HG03575 (cell line): ENCODE data around the gene CPXM2.

ENCODE experiments used
- ATAC-seq: cut with Tn5 transposase; IDR thresholded peaks from one replicate; pipeline ENCODE4 v1.9.1; 2021; ENCODE audit not compliant: unreplicated experiment, insufficient number of reproducible peaks, low FRiP score; ENCODE audit errors: extremely low read depth

CPXM2 gene

GRCh38 chr10:123891144-123892071 is at the start of gene CPXM2:
TSS of gene CPXM2 (minus strand) at chr10:123891807. CDS start at chr10:123891659, 148 bp downstream.
- ATAC-seq, result no peak

GRCh38 chr10:123939591-123939990 is 48.0 kb upstream of the CPXM2 start:
- ATAC-seq, result no peak

DNA sequence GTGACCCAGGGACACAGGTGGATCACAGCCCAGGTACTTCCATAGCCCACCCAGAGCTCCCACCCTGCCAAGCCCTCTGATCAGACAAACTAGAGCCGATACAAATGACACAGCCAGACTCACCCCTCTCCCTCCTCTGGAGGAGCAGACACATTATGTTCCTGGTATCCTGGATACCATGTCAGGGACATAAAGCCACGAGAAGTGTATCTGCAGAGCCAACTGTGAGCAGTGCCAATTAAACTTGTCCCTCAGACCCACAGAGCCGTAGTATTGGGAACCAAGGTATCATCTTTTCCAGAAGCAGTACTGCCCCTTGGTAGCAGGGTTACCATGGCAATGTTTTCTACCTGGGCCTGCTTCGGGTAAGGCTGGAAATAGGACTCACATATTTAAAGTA is 47.3 kb upstream of the CPXM2 start:
- ATAC-seq, result no peak

GRCh38 chr10:123936426-123936825 is 44.8 kb upstream of the CPXM2 start:
- ATAC-seq, result no peak

DNA sequence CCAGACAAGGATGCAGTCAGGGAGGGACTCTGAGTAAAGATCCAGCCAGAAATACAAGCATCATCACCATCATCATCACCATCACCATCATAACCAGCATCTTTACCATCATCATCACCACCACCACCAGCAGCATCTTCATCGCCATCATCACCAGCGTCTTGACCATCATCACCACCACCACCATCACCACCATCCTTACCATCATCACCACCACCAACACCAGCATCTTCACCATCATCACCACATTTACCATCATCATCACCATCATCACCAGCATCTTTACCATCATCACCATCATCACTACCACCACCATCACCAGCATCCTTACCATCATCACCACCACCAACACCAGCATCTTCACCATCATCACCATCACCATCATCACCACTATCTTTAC is 44.1 kb upstream of the CPXM2 start:
- no peak for ATAC-seq

DNA sequence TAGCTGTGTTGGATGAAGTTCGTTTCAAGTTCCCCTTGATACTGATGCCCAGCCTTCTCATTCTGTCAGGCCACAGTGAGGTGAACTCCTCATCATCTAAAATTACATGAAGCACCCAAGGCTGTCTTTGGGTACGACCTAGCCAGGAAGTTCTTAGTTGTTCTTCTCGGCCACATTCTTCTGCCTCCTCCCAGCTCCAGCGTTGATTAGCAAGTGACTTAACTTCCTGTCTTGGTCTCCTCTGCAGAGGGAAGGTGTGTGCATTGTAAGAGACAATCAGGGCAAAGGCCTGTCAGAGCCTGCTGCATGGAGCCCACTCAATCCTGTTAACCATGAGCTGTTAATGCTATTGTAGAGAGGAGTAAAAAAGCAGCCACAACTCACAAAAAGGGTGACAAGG is 43.2 kb upstream of the CPXM2 start:
- no peak for ATAC-seq

DNA sequence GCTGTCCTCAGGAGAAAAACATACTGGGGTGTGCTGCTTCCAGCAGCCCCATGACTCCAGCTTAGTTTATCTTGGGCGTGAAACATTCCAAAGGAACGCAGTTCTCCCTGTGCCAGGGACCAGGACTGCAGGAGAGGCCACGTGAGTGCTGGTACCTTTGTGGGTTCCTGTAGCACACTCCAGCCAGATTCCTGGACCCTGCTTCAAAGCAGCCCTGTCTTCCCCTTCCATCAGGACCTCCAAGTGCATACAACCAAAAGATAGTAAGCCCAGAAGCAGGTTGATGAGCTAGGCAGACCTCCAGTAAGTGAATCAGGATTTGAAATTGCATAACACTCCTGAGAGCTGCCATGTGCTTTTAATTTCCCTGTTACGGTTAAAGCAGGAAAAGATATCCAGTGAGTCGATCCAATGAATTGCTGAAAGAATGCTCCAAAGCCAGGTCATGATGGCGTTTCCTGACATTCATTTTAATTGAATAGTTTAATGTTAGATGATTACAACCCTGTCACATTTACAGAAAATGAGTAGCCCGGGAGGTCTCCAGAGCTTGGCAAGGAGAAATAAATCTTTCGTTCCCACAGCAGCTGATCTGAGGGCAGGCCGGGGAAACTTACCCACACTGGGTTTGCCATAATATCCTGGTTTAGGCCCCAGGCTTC is 38.9 kb upstream of the CPXM2 start:
- no peak for ATAC-seq

DNA sequence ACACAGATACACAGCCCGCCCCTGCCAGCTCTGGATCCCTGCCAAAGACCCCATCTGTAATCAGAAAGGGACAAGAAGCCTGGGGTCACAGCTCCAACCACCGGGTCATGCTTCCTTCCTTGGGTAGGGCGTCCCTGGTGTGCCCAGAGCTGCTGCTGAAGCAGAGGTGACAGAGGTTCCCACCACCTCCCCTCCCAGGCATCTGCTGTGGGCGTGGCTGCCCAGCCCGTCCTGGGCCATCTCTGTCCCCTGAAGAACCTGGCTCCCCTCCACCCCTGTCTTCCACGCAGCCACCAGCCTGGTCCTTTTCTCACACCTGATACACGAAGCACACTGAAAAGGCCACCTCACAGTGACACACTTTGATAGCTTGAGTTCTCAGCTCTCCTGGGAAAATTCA is 38.2 kb upstream of the CPXM2 start:
- ATAC-seq, result no peak

DNA sequence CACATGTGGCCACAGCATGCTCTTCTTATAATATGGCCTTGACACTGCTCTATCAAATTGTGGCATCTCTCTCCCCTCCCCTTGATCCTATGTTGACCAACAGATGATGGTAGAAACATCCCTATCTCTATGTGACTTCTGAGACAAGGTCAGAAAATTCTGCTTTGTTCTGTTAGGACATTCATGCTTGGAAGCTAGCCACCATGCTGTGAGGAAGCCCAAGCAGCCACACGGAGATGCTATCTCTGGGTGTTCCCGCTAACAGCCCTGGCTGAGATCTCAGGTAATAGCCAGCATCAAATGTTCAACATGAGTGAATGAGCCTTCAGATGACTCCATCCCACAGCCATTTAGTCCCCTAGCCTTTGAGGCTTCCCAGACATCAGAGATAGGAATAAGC is 36.8 kb upstream of the CPXM2 start:
- ATAC-seq, result no peak

DNA sequence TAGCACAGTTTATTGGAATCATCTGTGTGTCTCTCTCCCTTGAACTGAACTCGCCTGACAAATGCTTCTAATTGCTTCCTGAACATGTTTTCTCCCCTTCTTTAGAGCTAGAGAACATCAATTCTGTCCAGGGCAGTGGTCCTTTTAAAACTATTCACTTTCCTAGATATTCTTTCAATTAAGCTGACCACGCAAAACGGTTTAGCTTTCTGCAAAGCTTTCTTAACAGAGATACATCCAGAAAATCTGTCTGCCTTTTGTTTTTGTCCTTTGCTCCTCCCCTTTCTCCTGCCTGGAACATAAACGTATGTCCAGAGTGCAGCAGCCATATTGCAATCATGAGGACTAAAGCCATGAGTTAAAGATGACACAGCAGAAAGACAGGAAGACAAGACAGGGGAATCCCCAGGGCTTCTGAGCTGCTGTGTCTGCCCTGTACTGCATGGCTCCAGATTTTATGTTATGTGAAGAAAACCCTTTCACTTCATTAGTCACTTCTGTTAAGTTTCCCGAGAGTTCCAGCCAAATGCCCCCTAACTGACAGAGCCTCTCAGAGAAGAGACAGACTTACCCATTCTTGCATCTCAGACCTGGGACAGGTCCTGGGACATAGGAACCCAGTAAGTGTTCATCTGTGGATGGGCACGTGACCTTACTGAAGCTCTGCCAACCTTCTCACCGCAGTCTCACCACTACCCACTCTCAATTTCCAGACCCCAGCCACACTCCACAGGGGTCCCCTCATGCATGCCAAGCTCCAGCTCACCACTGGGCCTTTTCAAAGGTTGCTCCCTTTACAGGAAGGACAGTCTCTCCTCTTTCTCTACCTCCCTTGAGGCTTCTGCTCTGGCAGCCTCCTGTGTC is 35.0 kb upstream of the CPXM2 start:
- ATAC-seq, result no peak

DNA sequence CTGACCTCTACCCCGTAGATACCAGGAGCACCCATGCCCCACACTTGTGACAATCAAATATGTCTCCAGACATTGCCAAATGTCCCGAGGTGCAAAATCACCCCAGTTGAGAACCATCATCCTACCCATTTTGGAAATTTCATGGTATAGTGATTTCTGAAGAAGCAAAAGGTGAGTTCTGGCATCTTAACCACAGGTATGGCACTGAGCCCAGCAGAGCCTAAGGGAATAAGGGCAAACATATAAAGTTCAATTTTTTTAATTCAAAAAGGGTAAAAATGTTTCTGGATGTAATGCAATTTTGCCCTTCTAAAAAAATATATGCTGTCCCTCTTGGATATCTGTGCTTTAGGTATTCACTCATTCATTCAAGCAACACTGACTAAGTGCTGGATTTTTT is 30.5 kb upstream of the CPXM2 start:
- no peak for ATAC-seq

GRCh38 chr10:123916775-123917174 is 25.2 kb upstream of the CPXM2 start:
- no peak for ATAC-seq

DNA sequence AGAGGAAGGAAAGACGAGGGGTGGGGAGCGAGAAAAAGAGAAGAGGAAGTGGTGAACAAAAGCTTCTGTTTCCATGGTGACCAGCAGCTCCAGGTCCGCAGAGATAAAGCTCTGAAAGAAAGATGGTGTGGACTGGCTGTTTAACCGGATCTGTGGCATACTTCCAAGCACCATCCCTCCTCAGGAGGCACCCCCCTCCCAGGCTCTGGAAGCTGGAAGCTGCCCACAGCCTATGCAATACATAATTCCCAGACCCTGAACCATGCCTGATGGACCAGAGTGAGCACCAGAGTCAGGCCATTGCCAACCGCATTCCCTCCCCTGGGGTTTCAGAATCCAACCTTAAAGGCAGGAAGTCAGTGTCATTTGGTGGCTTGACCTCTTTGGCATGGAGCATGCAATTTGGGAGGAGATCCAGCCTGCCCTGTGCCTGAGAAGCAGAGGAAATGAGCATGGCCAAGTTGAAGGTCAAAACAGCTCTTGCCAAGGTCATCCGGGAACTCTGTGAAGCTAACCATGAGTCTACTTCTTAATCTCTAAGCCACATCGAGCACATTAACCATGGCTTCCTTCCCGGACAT is 22.2 kb upstream of the CPXM2 start:
- no peak for ATAC-seq

DNA sequence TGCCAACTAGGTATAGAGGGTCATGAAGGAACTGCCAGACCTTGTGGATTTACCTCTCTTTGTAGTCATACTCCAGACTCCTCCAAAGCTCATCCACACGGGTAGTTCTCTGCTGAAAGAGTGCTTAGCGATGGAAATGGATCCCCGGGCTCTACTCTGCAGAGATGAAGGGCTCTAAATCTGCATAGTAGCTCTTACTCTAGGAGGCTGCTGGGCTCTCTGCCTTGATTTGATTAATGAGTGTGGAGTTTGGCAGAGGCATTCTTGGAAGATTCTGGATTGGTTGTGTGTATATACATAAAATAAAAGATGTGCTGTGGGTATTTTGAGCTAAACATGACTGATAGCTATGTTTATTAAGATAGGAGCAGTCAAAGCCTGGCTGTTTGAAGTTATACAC is 21.3 kb upstream of the CPXM2 start:
- ATAC-seq, result no peak

DNA sequence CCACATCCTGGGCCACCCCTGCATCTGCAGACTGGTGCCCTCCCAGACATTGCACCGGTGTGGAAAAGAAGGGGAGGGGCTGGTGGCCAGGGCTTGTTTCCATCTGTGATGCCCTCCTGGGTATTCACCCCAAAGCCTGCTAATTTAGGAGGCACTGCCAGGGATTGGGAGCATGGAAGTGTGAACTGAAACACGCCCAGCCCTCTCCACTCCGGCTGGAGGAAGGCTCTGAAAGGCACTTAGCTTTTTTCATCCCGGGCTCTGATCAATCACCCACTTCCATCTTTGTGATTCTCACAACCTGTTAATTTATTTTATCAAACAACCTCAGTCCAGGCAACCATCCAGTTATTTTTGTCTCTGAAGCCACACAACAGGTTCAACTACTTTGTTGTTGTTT is 20.9 kb upstream of the CPXM2 start:
- no peak for ATAC-seq

DNA sequence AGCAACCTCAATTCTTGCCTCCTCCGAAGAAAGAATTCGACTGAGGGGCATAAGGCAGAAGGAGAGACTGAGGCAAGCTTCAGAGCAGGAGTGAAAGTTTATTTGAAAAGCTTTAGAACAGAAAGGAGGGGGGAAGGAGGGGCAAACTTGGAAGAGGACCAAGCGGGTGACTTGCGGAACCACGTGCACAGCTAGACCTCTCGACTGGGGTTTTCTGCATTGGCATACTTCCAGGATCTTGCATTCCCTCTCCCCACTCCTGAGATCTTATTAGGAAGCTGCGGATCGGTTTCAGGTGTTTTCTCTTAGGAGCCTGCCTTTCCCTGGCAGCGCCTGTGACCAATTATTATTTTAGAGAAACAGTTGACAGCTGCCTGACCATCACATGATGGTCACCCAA is 20.3 kb upstream of the CPXM2 start:
- no peak for ATAC-seq

DNA sequence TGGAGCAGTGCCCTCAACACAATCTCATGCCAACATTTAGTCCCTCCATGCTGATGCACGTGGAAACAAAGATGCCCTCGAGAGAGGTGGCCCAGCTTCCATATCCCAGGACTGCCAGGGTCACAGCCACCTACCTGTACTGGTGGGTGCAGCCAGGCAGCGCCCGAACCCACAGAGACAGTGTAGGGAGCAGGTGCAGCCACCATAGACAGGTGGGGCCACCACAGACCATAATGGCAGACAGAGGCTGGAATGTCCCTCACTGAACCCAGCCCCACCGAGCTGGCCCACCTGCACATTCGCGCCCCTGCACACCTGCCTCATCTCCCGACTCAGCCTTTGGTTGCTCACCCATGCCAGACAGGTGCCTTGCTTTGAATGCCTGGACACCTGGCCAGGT is 18.3 kb upstream of the CPXM2 start:
- no peak for ATAC-seq

DNA sequence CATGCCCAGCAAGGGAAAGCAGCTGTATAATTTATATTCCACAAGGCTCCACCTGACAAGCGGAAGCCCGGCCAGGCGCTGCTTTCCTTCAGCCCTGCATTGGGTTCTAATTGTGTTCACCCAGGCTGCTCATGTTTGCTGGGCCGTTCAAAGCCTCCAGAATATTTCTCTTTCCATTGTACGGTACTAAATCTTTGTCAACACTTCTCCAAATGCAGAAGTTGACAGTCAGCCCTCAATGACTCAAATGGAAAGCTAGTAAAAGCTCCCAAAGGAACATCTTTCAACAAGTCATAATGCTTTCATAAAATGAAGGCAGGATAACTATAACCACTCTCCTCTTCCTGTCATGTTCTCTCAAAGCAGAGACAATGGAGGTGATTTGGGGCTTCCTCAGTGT is 17.8 kb upstream of the CPXM2 start:
- ATAC-seq, result no peak

DNA sequence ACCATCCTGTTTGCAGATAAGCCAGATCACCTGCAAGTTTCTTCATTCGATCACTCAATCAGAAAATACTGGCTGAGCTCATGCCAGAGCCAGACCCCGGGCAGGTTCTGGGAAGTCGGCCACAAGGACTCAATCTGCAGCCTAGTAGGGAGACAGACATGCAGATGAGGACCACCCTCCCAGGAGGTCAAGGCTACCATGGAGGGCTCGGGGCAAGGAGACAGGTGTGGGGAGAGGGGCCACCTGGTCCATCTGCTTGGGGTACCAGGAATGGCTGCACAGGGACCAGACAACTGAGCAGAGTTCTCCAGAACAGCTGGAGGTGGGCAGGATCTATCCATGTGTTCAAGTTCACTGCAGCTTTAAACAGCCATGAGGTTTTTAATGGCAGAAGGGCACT is 16.8 kb upstream of the CPXM2 start:
- no peak for ATAC-seq
